ES-I3 (cell line): ENCODE measurements around the gene ANKRD53.

Experiments
- H3K36me3 ChIP-seq: 2 replicates; pipeline ENCODE4 v1.6.1; 2013; ENCODE audit warnings: mild to moderate bottlenecking, low read length, control low read depth, moderate library complexity; ENCODE audit not compliant: insufficient read depth
- H3K4me1 ChIP-seq: 2 replicates; pipeline ENCODE4 v1.6.1; 2013; ENCODE audit warnings: mild to moderate bottlenecking, control low read depth, low read length; ENCODE audit not compliant: insufficient read depth
- H3K9ac ChIP-seq: 2 replicates; pipeline ENCODE4 v1.6.1; 2013; ENCODE audit warnings: low read depth, mild to moderate bottlenecking, low read length, moderate library complexity
- H3K9me3 ChIP-seq: 2 replicates; pipeline ENCODE4 v1.6.1; 2013; ENCODE audit warnings: mild to moderate bottlenecking, low read length, moderate library complexity; ENCODE audit not compliant: control insufficient read depth, insufficient read depth

The ANKRD53 gene, protein sequence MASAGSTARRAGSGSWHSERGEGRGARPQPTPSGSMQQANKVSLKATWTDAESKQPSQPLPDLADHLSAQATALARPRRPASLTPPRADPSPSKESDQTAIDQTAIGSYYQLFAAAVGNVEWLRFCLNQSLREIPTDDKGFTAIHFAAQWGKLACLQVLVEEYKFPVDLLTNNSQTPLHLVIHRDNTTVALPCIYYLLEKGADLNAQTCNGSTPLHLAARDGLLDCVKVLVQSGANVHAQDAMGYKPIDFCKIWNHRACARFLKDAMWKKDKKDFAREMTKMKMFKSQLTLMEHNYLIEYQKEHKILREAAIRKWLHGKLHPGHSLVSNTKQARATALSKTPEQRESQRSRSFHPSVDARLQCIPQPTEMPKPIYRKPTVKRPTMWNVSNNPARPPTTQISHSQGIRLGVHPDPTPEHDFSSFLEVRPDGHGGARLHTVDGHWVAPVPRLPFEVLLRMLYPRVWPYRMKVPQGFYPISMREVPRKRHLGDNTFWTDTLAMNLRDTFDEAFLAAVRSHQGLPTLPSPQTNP

DNA sequence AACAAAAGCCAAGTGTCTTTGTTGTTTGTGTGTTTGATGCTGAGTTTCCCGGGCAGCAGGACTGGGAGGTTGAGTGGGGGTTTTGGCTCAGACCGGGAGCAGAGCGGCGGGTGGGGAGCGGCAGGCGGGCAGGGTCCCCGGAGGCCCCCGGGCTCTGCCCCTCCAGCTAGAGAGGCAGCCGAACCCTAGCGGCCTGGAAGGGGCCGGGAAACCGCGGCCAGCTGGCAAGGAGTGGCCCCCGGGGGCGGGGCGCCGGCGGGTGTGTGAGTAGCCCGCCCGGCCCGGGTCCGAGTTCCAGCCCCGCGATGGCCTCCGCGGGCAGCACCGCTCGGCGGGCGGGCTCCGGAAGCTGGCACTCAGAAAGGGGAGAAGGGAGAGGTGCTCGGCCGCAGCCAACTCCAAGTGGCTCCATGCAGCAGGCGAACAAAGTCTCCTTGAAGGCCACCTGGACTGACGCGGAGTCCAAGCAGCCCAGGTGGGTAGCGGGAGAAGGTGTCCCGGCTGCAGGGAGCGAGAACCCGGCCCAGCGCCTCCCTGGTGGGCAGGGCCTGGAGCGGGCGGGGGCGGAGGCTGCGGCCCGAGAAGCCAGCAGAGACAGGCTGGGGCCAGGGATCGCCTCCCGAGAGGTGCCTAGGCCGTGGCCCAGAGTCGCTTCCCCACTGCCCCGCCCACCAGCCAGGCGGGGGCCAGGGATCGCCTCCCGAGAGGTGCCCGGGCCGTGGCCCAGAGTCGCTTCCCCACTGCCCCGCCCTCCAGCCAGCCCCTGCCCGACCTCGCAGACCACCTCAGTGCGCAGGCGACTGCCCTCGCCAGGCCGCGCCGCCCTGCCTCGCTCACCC lies at the start of gene ANKRD53:
Gene ANKRD53 (plus strand): TSS at position 290 of the 839 bp plus-strand sequence. CDS start 16 bp downstream, at position 306.
- Histone ChIP-seq H3K9me3 (no peaks in the 10 kb centered on the region), H3K36me3 (no peaks in the 10 kb centered on the region), H3K9ac (peak within 1 kb of the TSS; percentile 54), H3K4me1 (peaks cover 13% of the 10 kb centered on the region; the same call in 1 of the 2 replicates)

DNA sequence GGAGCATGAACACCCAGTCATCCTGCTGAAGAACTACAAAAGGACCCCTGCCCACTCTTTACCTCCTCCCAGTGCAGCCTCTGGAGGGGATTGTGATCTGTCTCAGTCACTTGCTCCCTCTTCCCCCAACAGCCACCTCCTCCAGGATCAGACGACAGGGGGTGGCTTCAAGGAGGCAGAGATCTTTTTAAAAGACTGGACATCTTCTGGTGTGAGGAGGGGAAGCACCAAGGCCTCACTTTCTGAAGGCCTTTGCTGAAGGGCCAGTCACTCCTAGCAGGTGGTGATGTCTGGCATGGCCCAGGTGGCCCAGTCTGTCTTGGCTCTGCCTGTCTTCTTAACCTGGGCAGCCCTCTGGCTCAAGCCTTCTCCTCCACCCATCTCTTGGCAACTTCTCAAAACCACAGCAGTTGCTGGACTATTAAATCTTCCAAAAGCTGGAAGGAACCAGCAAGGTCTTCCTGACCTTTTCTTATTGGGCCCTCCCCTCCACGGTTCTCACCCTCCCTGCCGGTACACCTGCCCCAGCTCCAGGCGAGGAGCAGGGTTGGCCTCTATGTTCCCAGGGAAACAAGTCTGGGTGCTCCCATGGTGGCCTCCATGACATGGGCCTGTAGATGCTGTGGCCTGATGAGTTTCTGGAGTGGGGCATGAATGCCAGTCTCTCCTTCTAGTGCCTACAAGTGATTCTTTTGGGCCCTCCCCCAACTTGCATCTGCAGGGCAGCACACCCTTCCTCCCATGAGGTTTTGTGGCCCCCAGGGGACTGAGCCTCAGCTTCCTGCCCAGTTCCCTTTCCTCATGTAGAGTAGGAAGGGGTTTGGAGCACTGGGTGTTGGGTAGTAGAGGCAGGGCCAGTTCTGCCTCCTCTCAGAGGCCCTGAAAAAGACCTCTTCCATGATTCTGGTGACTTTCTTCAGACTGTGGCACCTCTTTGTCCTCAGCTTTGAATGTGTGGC lies 47.8 kb upstream of the ANKRD53 start:
- no peak overlapping the region for H3K9ac ChIP-seq
- H3K4me1 ChIP-seq, result peaks cover 5% of the 10 kb centered on the region; the same call in 1 of the 2 replicates
- H3K9me3 ChIP-seq, result no peaks in the 10 kb centered on the region
- H3K36me3 ChIP-seq, result no peaks in the 10 kb centered on the region

DNA sequence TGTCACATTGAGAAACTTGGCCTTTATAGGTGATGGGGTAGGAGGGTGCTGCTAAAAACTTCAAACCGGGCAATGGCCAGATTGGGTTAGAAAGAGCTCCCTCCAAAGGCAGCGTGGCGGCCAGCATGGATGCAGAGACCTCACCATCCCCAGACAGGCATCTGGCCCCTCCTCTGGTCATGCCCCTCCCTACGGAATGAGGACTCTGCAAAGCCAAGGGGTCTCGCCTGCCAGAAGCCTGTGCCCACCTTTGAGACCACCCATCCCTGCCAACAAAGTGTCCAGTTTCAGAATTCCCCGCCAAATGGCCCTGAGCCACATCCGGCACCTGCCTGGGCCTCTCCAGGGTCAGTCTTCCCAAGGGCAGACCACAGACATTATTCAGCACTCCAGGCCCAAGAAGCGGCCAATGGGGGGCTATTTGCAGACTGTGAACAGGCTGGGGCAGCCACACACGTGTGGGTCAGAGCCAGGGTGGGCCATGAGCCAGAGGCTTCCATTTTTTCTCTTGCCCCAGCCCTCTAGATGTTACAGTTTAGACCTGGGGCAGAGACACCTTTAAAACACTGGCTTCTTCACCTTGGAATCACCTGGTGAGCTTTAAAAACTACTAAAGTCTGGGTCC lies 46.9 kb upstream of the ANKRD53 start:
- no peak overlapping the region for H3K9ac ChIP-seq
- H3K36me3 ChIP-seq, result no peaks in the 10 kb centered on the region

DNA sequence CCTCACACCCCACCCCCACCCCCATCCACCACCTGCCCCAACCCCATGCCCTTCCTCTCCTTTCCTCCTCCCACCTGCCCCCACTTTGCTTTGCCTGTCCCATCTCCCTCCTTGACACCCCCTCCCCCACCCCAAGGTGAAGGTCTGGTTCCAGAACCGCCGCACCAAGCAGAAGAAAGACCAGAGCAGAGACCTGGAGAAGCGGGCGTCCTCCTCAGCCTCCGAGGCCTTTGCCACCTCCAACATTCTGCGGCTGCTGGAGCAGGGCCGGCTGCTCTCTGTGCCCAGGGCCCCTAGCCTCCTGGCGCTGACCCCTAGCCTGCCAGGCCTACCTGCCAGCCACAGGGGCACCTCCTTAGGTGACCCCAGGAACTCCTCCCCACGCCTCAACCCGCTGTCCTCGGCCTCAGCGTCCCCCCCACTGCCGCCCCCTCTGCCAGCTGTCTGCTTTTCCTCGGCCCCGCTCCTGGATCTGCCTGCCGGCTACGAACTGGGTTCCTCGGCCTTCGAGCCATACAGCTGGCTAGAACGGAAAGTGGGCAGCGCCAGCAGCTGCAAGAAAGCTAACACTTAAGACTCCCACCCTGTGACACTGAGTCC lies 45.7 kb upstream of the ANKRD53 start:
- Histone ChIP-seq H3K4me1 (peaks cover 16% of the 10 kb centered on the region), H3K9ac (no peak overlapping the region), H3K36me3 (no peaks in the 10 kb centered on the region), H3K9me3 (no peaks in the 10 kb centered on the region)

More for the DNA sequence above, 46.9 kb upstream of the ANKRD53 start:
- Histone ChIP-seq H3K4me1 (peaks cover 8% of the 10 kb centered on the region), H3K9me3 (no peaks in the 10 kb centered on the region)

DNA sequence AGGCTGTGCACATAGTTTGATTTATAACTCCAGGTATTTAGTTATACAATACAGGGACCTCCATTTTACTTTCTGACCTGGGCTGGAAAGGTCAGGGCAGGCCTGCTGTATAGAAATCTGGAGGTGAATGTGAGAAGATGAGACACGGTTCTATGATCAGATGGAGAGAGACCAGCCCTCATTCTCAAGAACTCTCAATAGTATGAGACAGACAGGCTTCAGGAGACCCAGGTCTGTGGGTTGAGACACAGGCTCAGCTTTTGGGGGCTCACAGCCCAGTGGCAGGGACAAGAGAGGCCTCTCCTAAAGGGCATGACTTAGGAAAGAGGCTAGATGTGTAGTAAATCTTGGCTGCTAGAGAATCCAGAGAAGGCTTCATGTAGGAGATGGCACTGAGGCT lies 43.4 kb upstream of the ANKRD53 start:
- peaks cover 27% of the 10 kb centered on the region for H3K4me1 ChIP-seq
- H3K9me3 ChIP-seq, result no peaks in the 10 kb centered on the region
- H3K9ac ChIP-seq, result no peak overlapping the region
- no peaks in the 10 kb centered on the region for H3K36me3 ChIP-seq

DNA sequence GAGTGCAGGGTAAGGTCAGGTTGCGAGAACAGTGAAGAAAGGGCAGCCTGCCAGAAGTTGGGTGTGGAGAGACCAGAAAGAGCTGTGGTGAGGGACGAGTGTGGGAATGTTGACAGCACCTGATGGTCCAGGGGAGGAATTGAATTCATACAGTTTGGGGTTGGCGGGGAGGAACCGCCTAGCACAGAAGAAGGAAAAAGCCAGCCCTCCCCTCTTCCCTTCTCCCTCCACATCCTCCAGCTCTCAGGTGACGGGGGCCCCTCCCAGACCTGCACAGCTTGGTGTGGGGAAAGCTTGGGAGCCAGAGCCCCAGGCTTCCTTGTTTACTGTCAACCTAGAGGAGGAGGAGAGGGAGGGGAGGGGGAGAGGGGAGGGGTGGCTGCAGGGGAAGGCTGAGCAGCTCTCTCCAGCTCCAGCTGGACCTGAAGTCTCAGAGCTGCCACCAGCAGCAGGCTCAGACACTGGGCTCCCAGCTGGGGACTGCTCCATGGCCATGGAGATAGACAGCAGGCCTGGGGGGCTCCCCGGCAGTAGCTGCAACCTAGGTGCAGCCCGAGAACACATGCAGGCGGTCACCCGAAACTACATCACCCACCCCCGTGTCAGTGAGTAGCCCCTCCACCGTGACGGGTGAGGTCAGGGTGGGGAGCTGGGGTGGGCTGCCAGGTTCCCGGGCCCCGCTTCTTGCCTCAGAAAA lies 42.8 kb upstream of the ANKRD53 start, which contains the start of gene ATP6V1B1:
Gene ATP6V1B1 (plus strand): TSS at position 433 of the 697 bp plus-strand sequence. CDS start 55 bp downstream, at position 488.
- no peak within 1 kb of the TSS for H3K9ac ChIP-seq
- H3K4me1 ChIP-seq, result peaks cover 27% of the 10 kb centered on the region
- no peaks in the 10 kb centered on the region for H3K9me3 ChIP-seq
- no peaks in the 10 kb centered on the region for H3K36me3 ChIP-seq

DNA sequence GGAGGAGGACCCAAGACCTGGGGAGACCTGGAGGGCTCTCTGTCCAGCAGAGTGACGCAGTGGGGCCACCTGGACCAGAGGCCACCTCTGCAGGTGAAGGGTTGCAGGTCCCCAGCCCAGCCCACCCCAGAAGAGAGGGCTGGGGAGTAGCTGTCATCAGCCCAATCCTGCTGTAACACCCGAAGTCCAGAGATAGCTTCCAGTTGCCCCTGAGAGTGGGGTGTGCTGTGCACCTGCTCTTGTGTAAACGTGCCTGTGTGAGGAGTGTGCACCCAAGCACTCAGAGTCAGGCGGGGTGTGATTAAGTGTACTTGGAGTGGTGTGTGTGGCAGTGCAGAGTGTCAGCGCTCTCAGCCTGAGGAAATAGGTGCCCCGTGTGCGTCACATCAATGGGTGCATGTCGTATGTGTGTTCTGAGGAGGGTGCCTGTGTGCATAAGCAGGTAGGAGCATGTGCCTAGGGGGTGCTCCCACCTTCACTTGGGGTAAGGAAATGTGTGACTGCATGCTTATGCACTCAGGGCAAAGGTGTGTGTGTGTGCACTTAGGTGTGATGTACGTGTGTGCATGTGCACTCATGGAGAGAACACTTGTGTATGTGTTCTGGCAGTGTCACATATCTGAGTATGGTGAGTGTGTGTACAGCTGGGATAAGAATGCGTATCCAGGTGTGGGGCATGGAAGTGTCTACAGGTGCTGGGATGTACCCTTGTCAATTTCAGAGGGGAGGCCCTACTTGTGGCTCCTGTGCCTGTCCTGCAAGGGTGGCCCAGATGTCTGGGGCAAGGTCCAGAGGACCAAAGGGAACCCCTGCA lies 42.1 kb upstream of the ANKRD53 start:
- Histone ChIP-seq H3K4me1 (peaks cover 27% of the 10 kb centered on the region), H3K9me3 (no peaks in the 10 kb centered on the region), H3K9ac (no peak overlapping the region), H3K36me3 (no peaks in the 10 kb centered on the region)

DNA sequence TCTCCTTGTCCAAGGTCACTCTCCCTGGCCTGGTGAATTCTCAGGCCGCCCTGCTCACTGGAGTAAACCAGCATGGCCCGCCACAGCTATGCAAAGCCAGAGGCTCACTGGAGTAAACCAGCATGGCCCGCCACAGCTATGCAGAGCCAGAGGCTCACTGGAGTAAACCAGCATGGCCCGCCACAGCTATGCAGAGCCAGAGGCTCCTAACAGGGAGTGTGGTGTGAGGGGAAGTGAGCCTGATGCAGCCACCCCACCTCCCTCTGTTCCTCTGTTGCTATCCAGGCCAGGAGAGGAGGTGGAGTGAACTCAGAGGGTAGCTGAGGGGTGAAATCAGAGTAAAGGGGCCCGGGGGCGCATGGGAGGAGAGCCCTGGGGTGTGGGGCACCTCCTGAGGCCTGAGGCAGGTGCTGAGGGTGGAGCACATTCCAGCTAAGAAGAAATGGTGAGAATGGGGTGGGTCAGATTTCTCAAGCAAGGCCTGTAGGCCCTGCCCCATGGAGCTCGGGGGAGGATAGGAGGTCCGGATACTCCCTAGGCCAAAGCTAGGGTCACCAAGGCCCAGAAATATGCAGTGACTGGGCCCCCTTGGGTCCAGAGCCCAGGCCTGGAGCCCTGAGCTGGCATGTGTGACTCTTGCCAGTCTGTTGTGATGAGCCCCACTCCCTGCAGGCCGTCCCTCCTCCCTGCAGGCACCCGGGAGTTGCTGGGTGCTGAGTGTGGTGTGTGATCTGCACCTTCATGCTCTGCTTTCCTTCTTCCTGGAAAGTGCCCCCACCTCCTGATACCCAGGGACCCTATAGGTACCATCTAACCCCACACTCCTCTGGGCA lies 41.2 kb upstream of the ANKRD53 start:
- H3K9ac ChIP-seq, result no peak overlapping the region
- H3K9me3 ChIP-seq, result no peaks in the 10 kb centered on the region
- 0 out of 2 replicates have a peak, but pooled peaks cover under 1% of the 10 kb centered on the region for H3K36me3 ChIP-seq
- peaks cover 28% of the 10 kb centered on the region for H3K4me1 ChIP-seq

DNA sequence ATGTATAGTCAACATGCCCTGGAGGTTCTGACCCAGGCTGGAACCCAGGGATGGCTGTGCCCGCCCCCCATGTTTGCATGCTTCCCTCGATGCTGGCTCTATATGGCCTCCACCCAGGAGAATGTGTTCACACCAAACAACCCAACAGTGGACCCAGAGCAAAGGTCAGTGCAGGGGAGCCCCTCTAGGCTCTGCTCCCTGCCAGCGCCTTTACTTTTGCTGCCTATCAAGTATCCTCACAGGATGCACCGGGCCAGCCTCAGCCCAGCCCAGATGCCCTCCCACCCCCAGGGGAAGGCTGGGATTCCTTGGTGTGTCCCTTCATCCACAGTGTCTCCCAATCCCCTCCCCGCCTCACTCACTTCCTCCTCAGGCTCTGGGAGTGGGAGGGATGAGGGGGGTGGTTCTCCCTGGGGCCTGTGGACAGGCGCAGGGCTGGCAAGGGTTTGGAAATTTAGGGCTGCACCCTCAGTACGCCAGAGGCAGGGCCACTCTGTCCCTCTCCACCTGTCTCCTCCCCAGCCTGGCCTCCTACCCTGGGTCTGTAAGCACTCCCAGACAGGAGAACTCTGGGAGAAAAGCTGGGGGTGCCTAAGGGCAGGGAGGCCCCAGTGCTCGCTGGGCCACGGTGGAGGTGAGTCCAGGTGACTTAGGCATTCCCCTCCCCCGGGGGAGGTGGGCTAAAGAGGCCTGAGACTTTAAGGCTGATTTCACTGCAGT lies 40.4 kb upstream of the ANKRD53 start:
- H3K4me1 ChIP-seq, result peaks cover 35% of the 10 kb centered on the region
- no peak overlapping the region for H3K9ac ChIP-seq
- H3K9me3 ChIP-seq, result no peaks in the 10 kb centered on the region
- H3K36me3 ChIP-seq, result 0 out of 2 replicates have a peak, but pooled peaks cover 3% of the 10 kb centered on the region

DNA sequence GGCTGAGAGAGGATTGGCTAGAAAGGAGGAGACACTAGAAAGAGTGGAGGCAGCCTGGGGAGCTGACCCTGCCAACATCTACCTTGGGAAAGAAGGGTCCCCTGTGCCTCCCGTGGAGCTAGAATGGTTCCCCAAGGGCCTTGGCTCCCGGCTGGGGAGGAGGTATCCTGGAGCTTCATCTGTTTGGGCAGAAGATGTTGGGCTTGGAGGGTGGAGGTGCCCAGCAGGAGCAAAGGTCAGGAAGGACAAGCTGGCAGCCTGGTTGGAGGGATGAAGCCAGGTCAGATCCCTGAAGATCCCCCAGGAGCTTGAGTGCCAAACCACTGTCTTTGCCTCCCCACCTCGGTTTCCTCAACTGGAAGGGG lies 39.9 kb upstream of the ANKRD53 start:
- Histone ChIP-seq H3K9ac (peak overlapping the region; percentile 5; the same call in 1 of the 2 replicates), H3K36me3 (0 out of 2 replicates have a peak, but pooled peaks cover 3% of the 10 kb centered on the region), H3K9me3 (no peaks in the 10 kb centered on the region), H3K4me1 (peaks cover 36% of the 10 kb centered on the region)
